Type B pancreatic cell (in vitro differentiated cells): ENCODE measurements around the gene SYDE2. TPM values are rescaled to one million over a fixed set of nuclear protein-coding genes. Genes with fewer than 3 reads are reported as not detected.
A peak's percentile ranks its signal among the peaks of the same experiment; 100 is the strongest.
"Not testable (repeated sequence)": the region's sequence is repeated elsewhere in the genome, so short reads cannot be mapped to it uniquely, and the experiment has no call there.

Experiments
- DNase-seq: peaks from one replicate; pipeline ENCODE4 v3.0.0; 2021; ENCODE audit warnings: mixed read lengths; ENCODE audit not compliant: unreplicated experiment; ENCODE audit errors: extremely low spot score
- H3K27ac Mint-ChIP-seq: 2 replicates; pipeline ENCODE4 v1.8.0; 2021; ENCODE audit warnings: mild to moderate bottlenecking, mixed read lengths
- H3K27me3 Mint-ChIP-seq: 2 replicates; pipeline ENCODE4 v1.8.0; 2021; ENCODE audit warnings: mixed read lengths
- H3K36me3 Mint-ChIP-seq: 2 replicates; pipeline ENCODE4 v1.8.0; 2021; ENCODE audit warnings: mixed read lengths
- H3K4me1 Mint-ChIP-seq: one replicate; pipeline ENCODE4 v1.8.0; 2021; ENCODE audit warnings: mixed read lengths; ENCODE audit not compliant: unreplicated experiment
- H3K4me3 Mint-ChIP-seq: 2 replicates; pipeline ENCODE4 v1.8.0; 2021; ENCODE audit warnings: mild to moderate bottlenecking, mixed read lengths
- H3K9me3 Mint-ChIP-seq: 2 replicates; pipeline ENCODE4 v1.8.0; 2021; ENCODE audit warnings: mixed read lengths
- total RNA-seq: library from RNA; stranded (reverse); gene quantifications from 2 replicates; pipeline ENCODE4 v1.2.1, GENCODE V29; 2021; ENCODE audit warnings: low replicate concordance
- TF ChIP-seq, protein P1 (sequence below): fragments of 200-600 bp; sonication (generic); conservative IDR thresholded peaks from 2 replicates; pipeline ENCODE4 v1.5.0; 2021; ENCODE audit warnings: antibody characterized with exemption, mild to moderate bottlenecking

The SYDE2 gene
- total RNA-seq, 1 donor from 2014 or later: 9.4 TPM

DNA sequence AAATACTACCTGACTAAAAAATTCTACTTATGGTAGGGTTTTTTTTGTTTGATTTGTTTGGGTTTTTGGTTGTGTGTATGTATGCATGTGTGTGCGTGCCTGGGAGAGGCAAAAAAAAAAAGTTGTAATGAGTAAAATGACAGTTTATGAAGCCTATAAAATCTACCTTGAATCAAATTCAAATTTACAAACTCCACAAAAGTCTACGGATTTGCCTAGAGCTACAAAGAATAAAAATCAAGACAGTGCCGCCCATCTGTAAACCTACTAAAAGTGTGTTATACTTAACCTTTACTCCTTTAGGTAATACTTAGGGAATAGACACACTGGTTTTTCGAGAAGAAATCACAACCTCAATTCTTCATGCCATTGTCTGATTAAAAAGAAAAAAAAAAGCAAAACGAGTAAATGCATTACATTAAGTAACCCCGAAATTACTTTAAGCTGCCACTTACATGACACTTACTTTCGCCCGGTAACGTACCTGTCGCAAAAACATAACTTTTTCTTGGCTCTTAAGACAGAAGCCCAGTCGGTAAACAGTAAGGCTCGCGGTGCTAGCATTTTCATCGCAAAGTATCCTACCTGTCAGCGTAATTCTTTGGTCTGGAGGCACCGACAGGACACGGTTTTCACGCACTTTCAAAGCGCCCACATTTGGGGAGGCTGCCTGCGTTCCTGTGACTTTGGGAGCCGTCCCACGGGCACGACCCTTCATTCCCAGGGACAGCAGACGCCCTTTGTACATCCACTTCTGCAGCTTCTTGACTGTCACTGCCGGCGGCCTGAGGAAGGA, 951 bp downstream of the SYDE2 start:
- H3K36me3 Mint-ChIP-seq: no peaks in the 10 kb centered on the region
- peak overlapping the region; percentile 88 for H3K27ac Mint-ChIP-seq
- TF ChIP-seq, protein P1, sequence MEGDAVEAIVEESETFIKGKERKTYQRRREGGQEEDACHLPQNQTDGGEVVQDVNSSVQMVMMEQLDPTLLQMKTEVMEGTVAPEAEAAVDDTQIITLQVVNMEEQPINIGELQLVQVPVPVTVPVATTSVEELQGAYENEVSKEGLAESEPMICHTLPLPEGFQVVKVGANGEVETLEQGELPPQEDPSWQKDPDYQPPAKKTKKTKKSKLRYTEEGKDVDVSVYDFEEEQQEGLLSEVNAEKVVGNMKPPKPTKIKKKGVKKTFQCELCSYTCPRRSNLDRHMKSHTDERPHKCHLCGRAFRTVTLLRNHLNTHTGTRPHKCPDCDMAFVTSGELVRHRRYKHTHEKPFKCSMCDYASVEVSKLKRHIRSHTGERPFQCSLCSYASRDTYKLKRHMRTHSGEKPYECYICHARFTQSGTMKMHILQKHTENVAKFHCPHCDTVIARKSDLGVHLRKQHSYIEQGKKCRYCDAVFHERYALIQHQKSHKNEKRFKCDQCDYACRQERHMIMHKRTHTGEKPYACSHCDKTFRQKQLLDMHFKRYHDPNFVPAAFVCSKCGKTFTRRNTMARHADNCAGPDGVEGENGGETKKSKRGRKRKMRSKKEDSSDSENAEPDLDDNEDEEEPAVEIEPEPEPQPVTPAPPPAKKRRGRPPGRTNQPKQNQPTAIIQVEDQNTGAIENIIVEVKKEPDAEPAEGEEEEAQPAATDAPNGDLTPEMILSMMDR: no peak
- DNase-seq: no peak
- H3K4me1 Mint-ChIP-seq: peaks cover 21% of the 10 kb centered on the region
- no peaks in the 10 kb centered on the region for H3K9me3 Mint-ChIP-seq
- H3K4me3 Mint-ChIP-seq: peak overlapping the region; percentile 93
- H3K27me3 Mint-ChIP-seq: peaks cover 11% of the 10 kb centered on the region

DNA sequence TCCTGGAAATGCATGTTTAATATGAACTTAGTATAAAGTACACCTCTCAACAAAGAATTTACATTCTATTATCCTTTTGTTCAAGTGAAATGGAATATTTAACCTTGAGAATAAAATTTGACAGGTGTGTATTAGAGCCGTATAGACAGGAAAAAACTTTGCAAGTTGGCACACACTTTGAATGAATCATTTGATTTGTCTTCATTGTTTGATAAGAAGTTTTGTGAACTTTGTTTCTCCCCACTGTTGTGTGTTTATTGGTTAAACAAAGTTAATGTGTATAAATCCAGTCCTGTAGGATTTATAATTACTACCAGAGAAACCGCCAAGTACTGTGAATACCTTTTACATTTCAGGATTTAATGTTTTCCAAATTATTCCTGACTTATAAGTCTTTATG, 2.0 kb downstream of the SYDE2 start:
- Mint-ChIP-seq H3K36me3 (no peaks in the 10 kb centered on the region), H3K27me3 (peaks cover 11% of the 10 kb centered on the region), H3K4me3 (peak overlapping the region; percentile 93), H3K4me1 (peaks cover 21% of the 10 kb centered on the region), H3K27ac (no peak overlapping the region), H3K9me3 (no peaks in the 10 kb centered on the region)
- no peak for DNase-seq
- TF ChIP-seq, protein P1: no peak

DNA sequence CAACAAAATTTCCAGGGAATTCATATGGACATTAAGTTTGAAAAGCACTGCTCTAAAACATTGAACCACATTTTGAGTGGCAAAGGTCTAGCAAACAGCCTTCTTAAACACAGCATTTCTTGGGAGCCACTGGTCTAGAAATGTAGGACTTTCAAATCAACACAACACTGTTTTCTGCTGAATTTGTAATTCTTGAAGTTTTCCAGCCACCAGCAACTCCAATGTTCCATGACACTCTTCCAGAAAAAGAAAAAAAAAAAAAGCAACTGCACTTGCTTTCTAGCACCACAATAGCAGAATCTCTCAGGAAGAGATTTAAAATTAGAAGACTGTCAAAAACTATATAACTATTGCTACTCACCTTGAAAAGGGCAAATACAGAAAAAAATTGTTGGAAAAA, 4.5 kb downstream of the SYDE2 start:
- H3K27me3 Mint-ChIP-seq: peaks cover 8% of the 10 kb centered on the region
- no peaks in the 10 kb centered on the region for H3K36me3 Mint-ChIP-seq
- H3K4me3 Mint-ChIP-seq: peak overlapping the region; percentile 54
- TF ChIP-seq, protein P1: no peak
- H3K27ac Mint-ChIP-seq: no peak overlapping the region
- DNase-seq: no peak
- H3K4me1 Mint-ChIP-seq: peaks cover 17% of the 10 kb centered on the region
- no peaks in the 10 kb centered on the region for H3K9me3 Mint-ChIP-seq

DNA sequence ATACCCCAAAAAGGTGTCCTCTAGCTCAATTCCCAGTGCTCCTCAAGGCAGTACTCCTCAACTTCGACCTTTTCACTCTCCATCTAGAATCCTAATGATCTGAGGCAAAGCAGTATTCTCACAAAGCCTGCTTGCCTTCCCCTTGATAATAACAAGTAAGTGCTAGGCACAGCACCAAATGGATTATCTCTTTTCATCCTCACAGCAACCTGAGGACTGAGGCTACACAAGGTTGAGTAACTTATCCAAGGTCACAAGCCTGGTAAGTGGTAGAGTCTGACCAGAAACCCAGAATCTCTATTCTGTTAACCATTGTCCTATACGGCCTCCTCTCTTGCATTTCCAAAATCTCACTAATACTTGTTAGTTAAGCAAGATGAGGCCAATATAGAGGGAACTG, 5.1 kb downstream of the SYDE2 start:
- no peaks in the 10 kb centered on the region for H3K36me3 Mint-ChIP-seq
- DNase-seq: no peak
- peaks cover 20% of the 10 kb centered on the region for H3K4me1 Mint-ChIP-seq
- H3K27ac Mint-ChIP-seq: no peak overlapping the region
- peaks cover 8% of the 10 kb centered on the region for H3K27me3 Mint-ChIP-seq
- TF ChIP-seq, protein P1: no peak
- no peaks in the 10 kb centered on the region for H3K9me3 Mint-ChIP-seq
- no peak overlapping the region for H3K4me3 Mint-ChIP-seq

DNA sequence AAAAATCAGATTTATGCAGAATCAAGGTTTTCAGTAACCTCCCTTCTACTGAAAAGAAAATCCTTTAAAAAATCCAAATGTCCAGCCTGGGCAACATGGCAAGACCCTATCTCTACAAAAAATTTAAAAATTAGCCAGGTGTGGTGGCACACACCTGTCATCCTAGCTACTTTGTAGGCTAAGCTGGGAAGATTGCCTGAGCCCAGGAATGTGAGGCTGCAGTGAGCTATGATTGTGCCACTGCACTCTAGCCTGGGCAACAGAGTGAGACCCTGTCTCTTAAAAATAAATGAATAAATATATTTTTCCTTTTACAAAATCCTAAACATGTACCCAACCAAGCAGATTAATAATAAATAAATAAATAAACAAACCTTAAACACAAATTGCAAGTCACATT, 8.7 kb downstream of the SYDE2 start:
- H3K36me3 Mint-ChIP-seq: peaks cover 14% of the 10 kb centered on the region
- H3K9me3 Mint-ChIP-seq, H3K27me3 Mint-ChIP-seq, DNase-seq, H3K4me3 Mint-ChIP-seq, H3K4me1 Mint-ChIP-seq, H3K27ac Mint-ChIP-seq: not testable (repeated sequence)

DNA sequence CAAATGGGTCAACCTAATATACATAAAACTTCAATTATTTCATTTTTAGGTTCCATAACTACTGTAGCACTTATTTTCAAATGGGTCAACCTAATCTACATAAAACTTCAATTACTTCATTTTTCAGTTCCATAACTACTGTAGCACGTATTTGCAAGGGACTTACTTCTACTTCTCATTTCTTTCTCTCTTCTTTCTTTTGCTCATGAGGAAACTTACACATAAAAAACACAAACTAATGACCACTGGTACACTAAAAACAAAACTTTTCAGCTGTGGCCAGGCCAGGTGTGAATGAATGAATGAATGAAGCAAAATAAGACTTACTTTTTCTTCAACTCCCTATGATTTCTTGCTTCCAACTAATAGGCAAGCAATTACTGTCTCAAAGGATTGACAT, 11.7 kb downstream of the SYDE2 start:
- Mint-ChIP-seq H3K9me3 (no peaks in the 10 kb centered on the region), H3K4me1 (peaks cover 3% of the 10 kb centered on the region), H3K27me3 (no peaks in the 10 kb centered on the region), H3K4me3 (no peak overlapping the region), H3K36me3 (peaks cover 18% of the 10 kb centered on the region), H3K27ac (no peak overlapping the region)
- TF ChIP-seq, protein P1: no peak
- no peak for DNase-seq
